Thyroid gland (tissue), 4 donors: ENCODE data around the gene GSN. TPM values are rescaled to one million over a fixed set of nuclear protein-coding genes. Genes with fewer than 3 reads are reported as not detected.
A peak's percentile ranks its signal among the peaks of the same experiment; 100 is the strongest.

Experiments used
- DNase-seq, 2 donors: peaks; one replicate each; pipeline ENCODE4 v3.0.0-alpha.2; 2019
- H3K27ac ChIP-seq, 3 donors: fragments of 200-600 bp; sonication (generic); 1 replicate in 2 of 3; 2 replicates in 1 of 3; pipeline ENCODE4 v1.5.1; 2016 to 2019; ENCODE audit warnings: mild to moderate bottlenecking in 1 of 3, moderate library complexity in 1 of 3
- H3K27me3 ChIP-seq: fragments of 200-600 bp; sonication (generic); one replicate; pipeline ENCODE4 v1.5.1; 2019
- H3K36me3 ChIP-seq, 2 donors: fragments of 200-600 bp; sonication (generic); one replicate each; pipeline ENCODE4 v1.5.1; 2016 to 2019
- H3K4me1 ChIP-seq, 2 donors: fragments of 200-600 bp; sonication (generic); one replicate each; pipeline ENCODE4 v1.5.1; 2017 to 2019
- H3K4me3 ChIP-seq, 3 donors: fragments of 200-600 bp; sonication (generic); replicated peaks in 1 of 3; 1 replicate in 2 of 3; 2 replicates in 1 of 3; pipeline ENCODE4 v1.5.1; 2016; ENCODE audit warnings: mild to moderate bottlenecking in 1 of 3
- H3K9me3 ChIP-seq: fragments of 200-600 bp; sonication (generic); one replicate; pipeline ENCODE4 v1.5.1; 2017
- CTCF ChIP-seq, 6 experiments: fragments of 200-600 bp in 3 of 6; fragments of 450-650 bp in 3 of 6; sonication (generic) in 3 of 6; IDR thresholded peaks; one replicate each; pipeline ENCODE4 v1.5.1; 2016 to 2019; ENCODE audit warnings: antibody characterized with exemption in 6 of 6, mild to moderate bottlenecking in 2 of 6, inconsistent platforms in 1 of 6, moderate library complexity in 1 of 6
- POLR2A ChIP-seq, 2 donors: fragments of 450-650 bp; IDR thresholded peaks; one replicate each; pipeline ENCODE4 v1.6.1; 2017; ENCODE audit warnings: antibody characterized with exemption in 2 of 2, mild to moderate bottlenecking in 2 of 2, moderate library complexity in 1 of 2
- WGBS, 2 donors: methylation state at CpG; one replicate each; pipeline ENCODE4 v1.1.5; 2017; 5-methylcytosine and 5-hydroxymethylcytosine counted together
- intact Hi-C: fragments of 100-400 bp; cut with DNase I; formaldehyde crosslinking; loops from one replicate; pipeline ENCODE4 v1.15.1; 2023
- total RNA-seq, 4 donors: library from RNA; depleted of rRNA; stranded (reverse); fragments of >200 nt; gene quantifications; one replicate each; pipeline ENCODE4 v1.2.3, GENCODE V29; 2016

The GSN gene
- total RNA-seq, 4 donors from 2014 or later = 1,151 to 1,624 (median 1,443) TPM

- TF ChIP-seq CTCF (IDR thresholded peaks at IDR 0.05) = no peak
- no peak for TF ChIP-seq POLR2A (IDR thresholded peaks at IDR 0.05)
- Histone ChIP-seq H3K9me3 (no peaks in the 10 kb centered on the region), H3K4me1 (peaks cover 40 to 62% of the 10 kb centered on the region in 2 donors), H3K27me3 (no peaks in the 10 kb centered on the region), H3K36me3 (no peaks in the 10 kb centered on the region), H3K4me3 (peak overlapping the region in 2 of 3 donors; percentile 69 to 83), H3K27ac (peak overlapping the region; percentile 57 to 85 (median 79))
- WGBS, 2 donors = 13 to 16% methylated on average over 5 of the region's 5 CpGs
- no peak for DNase-seq
- intact Hi-C loops = loop anchor here (5.0 kb wide), 1 partner anchor 56 kb away; no protein-coding TSS in a partner anchor
Measured at GRCh38 chr9:121268598-121268850, 562 bp downstream of the GSN start.

GRCh38 chr9:121268851-121269641 is 1.1 kb downstream of the GSN start:
- peak overlapping the region; percentile 20 to 85 (median 79) for H3K27ac ChIP-seq
- peak; percentile 30 to 45 for DNase-seq
- 47% methylated on average over 12 of the region's 12 CpGs for WGBS, 2 donors
- intact Hi-C loops = loop anchor here (5.0 kb wide), 1 partner anchor 57 kb away; no protein-coding TSS in a partner anchor
- peak overlapping the region in 1 of 3 donors; percentile 69 for H3K4me3 ChIP-seq
- H3K36me3 ChIP-seq = no peaks in the 10 kb centered on the region
- TF ChIP-seq CTCF (IDR thresholded peaks at IDR 0.05) (no peak), POLR2A (IDR thresholded peaks at IDR 0.05) (peak in 1 of 2 donors; percentile 10)
- H3K9me3 ChIP-seq = no peaks in the 10 kb centered on the region
- peaks cover 40 to 62% of the 10 kb centered on the region in 2 donors for H3K4me1 ChIP-seq
- no peaks in the 10 kb centered on the region for H3K27me3 ChIP-seq

GRCh38 chr9:121269642-121270254 is 1.8 kb downstream of the GSN start:
- WGBS, 2 donors = 69 to 76% methylated on average over 5 of the region's 5 CpGs
- peak overlapping the region in 2 of 3 donors; percentile 79 to 85 for H3K27ac ChIP-seq
- no peaks in the 10 kb centered on the region for H3K27me3 ChIP-seq
- no peaks in the 10 kb centered on the region for H3K9me3 ChIP-seq
- H3K36me3 ChIP-seq = no peaks in the 10 kb centered on the region
- DNase-seq = no peak
- peak overlapping the region in 1 of 3 donors; percentile 69 for H3K4me3 ChIP-seq
- TF ChIP-seq CTCF (IDR thresholded peaks at IDR 0.05) = no peak
- peaks cover 33 to 62% of the 10 kb centered on the region in 2 donors for H3K4me1 ChIP-seq
- intact Hi-C loops = loop anchor here (5.0 kb wide), 1 partner anchor 57 kb away; no protein-coding TSS in a partner anchor

DNA sequence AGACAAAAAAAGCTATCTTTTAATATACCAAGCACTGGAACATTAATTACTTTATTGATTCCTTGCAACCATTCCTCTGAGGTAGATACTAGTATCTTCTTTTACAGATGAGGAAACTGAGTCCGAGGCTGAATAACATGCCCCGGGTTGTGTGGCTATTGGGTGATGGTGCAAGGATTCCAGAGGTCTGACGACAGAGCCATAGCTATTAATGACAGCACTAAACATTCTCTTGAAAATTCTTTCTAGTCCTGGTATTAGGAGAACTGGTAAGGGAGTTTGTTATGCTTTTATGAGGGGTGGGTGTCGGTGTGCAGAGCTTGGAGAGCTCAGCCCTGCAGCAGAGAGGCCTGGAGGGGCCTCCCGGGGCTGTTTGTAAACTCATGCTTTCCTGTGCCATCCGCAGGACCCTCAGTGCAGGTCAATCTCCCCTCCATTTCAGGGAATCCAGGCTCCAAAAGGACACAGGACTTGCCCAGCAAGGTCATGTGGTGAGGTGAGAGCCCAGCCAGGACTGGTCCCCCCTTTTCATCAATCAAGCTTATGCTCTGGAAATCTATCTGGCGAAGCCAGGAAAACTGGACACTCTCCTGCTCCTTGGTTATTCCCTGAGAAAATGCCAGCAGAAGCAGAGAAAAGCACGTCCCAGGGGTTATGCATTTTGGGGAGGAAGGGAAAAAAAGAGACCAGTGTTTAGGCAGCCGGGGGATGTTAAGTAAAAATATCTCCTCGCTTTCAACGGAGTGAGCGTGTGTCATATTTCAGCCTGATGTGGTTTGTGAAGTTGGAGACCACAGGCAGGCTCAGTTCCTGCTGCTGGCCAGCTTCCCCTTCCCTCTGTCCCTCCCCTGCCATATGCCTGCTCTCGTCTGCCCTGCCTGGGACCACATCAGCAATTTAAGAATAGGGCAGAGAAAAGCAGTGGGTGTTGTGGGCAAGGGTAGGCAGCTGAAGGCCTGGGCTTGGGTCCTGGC is 3.7 kb downstream of the GSN start:
- H3K27ac ChIP-seq = peak overlapping the region in 2 of 3 donors; percentile 42 to 48
- intact Hi-C loops = no loop called here
- H3K4me3 ChIP-seq = no peak overlapping the region
- no peaks in the 10 kb centered on the region for H3K36me3 ChIP-seq
- H3K27me3 ChIP-seq = no peaks in the 10 kb centered on the region
- DNase-seq = no peak
- 68 to 70% methylated on average over 13 of the region's 13 CpGs for WGBS, 2 donors
- TF ChIP-seq POLR2A (IDR thresholded peaks at IDR 0.05) = no peak
- TF ChIP-seq CTCF (IDR thresholded peaks at IDR 0.05) = no peak
- peaks cover 29 to 56% of the 10 kb centered on the region in 2 donors for H3K4me1 ChIP-seq
- H3K9me3 ChIP-seq = no peaks in the 10 kb centered on the region
